WTC11 (cell line): Measurements from ENCODE around the gene KIF3B. TPM values are rescaled to one million over a fixed set of nuclear protein-coding genes. Genes with fewer than 3 reads are reported as not detected.

Experiments
- ATAC-seq: fragments of 200-7000 bp; cut with Tn5 transposase; 2 replicates; pipeline ENCODE4 v1.10.0; 2021; ENCODE audit warnings: mild to moderate bottlenecking, moderate library complexity
- CTCF ChIA-PET: fragments of 300-600 bp; sonication (Branson Sonifier 250); formaldehyde crosslinking; loops from one replicate; lab custom pipeline; 2021; ENCODE audit warnings: antibody characterized with exemption; lab: Charles Lee
- POLR2A ChIA-PET: fragments of 350-600 bp; sonication (Branson Sonifier 250); formaldehyde crosslinking; loops from one replicate; lab custom pipeline; 2021; ENCODE audit warnings: antibody characterized with exemption; lab: Charles Lee
- DNase-seq: peaks from one replicate; pipeline ENCODE4 v3.0.0; 2021; ENCODE audit warnings: low spot score
- H3K27ac Mint-ChIP-seq: 2 replicates; pipeline ENCODE4 v1.8.0; 2021; ENCODE audit warnings: mixed read lengths
- H3K27me3 Mint-ChIP-seq: 2 replicates; pipeline ENCODE4 v1.8.0; 2021; ENCODE audit warnings: low read depth, mild to moderate bottlenecking, moderate library complexity, mixed read lengths
- H3K36me3 Mint-ChIP-seq: 2 replicates; pipeline ENCODE4 v1.8.0; 2021; ENCODE audit warnings: mixed read lengths
- H3K4me1 Mint-ChIP-seq: 2 replicates; pipeline ENCODE4 v1.8.0; 2022; ENCODE audit warnings: mixed read lengths
- H3K4me3 Mint-ChIP-seq: 2 replicates; pipeline ENCODE4 v1.8.0; 2021; ENCODE audit warnings: mild to moderate bottlenecking, moderate library complexity, mixed read lengths
- H3K9me3 Mint-ChIP-seq: 2 replicates; pipeline ENCODE4 v1.8.0; 2021; ENCODE audit warnings: mixed read lengths
- EMX1 ChIP-seq: fragments of 250-450 bp; sonication (Bioruptor Pico); IDR thresholded peaks from 2 replicates; pipeline ENCODE4 v1.8.0; 2021; ENCODE audit warnings: mild to moderate bottlenecking
- ESRRA ChIP-seq: sonication (generic); formaldehyde crosslinking; IDR thresholded peaks from 2 replicates; pipeline ENCODE4 v1.8.1; 2022; ENCODE audit warnings: mild to moderate bottlenecking, missing genetic modification reagents, borderline replicate concordance
- GRHL2 ChIP-seq: fragments of 250-450 bp; sonication (Bioruptor Pico); IDR thresholded peaks from 2 replicates; pipeline ENCODE4 v1.8.0; 2022; ENCODE audit warnings: mild to moderate bottlenecking, moderate library complexity; ENCODE audit not compliant: insufficient replicate concordance, severe bottlenecking
- GTF2I ChIP-seq: fragments of 250-450 bp; sonication (Bioruptor Pico); conservative IDR thresholded peaks from 2 replicates; pipeline ENCODE4 v1.4.0; 2021; ENCODE audit warnings: mild to moderate bottlenecking
- HMGA2 ChIP-seq: fragments of 250-450 bp; sonication (Bioruptor Pico); IDR thresholded peaks from 2 replicates; pipeline ENCODE4 v1.4.0; 2021; ENCODE audit warnings: mild to moderate bottlenecking, moderate library complexity
- NR1H2 ChIP-seq: sonication (generic); formaldehyde crosslinking; IDR thresholded peaks from 2 replicates; pipeline ENCODE4 v1.9.0; 2021; ENCODE audit warnings: mild to moderate bottlenecking, moderate library complexity, missing genetic modification reagents
- NR3C1 ChIP-seq: sonication (generic); formaldehyde crosslinking; conservative IDR thresholded peaks from 2 replicates; pipeline ENCODE4 v1.8.1; 2023; ENCODE audit warnings: low read depth, mild to moderate bottlenecking, missing genetic modification reagents
- TEAD1 ChIP-seq: sonication (generic); formaldehyde crosslinking; IDR thresholded peaks from 2 replicates; pipeline ENCODE4 v1.8.0; 2022; ENCODE audit warnings: mild to moderate bottlenecking, missing genetic modification reagents
- TP53 ChIP-seq: sonication (generic); formaldehyde crosslinking; IDR thresholded peaks from 2 replicates; pipeline ENCODE4 v1.8.1; 2023; ENCODE audit warnings: mild to moderate bottlenecking, missing genetic modification reagents
- ZBTB21 ChIP-seq: sonication (generic); formaldehyde crosslinking; IDR thresholded peaks from 2 replicates; pipeline ENCODE4 v1.8.1; 2023; ENCODE audit warnings: mild to moderate bottlenecking, missing genetic modification reagents, borderline replicate concordance
- ZNF138 ChIP-seq: sonication (generic); formaldehyde crosslinking; conservative IDR thresholded peaks from 2 replicates; pipeline ENCODE4 v1.8.1; 2022; ENCODE audit warnings: mild to moderate bottlenecking, moderate library complexity, missing genetic modification reagents
- ZNF232 ChIP-seq: sonication (generic); formaldehyde crosslinking; IDR thresholded peaks from 2 replicates; pipeline ENCODE4 v1.8.0; 2022; ENCODE audit warnings: mild to moderate bottlenecking, missing genetic modification reagents
- ZNF263 ChIP-seq: sonication (generic); formaldehyde crosslinking; IDR thresholded peaks from 2 replicates; pipeline ENCODE4 v1.8.1; 2022; ENCODE audit warnings: low read depth, mild to moderate bottlenecking, moderate library complexity, missing genetic modification reagents
- ZNF396 ChIP-seq: fragments of 250-450 bp; sonication (Bioruptor Pico); IDR thresholded peaks from 2 replicates; pipeline ENCODE4 v1.8.0; 2021; ENCODE audit warnings: mild to moderate bottlenecking, moderate library complexity, borderline replicate concordance
- ZNF416 ChIP-seq: fragments of 250-450 bp; sonication (Bioruptor Pico); IDR thresholded peaks from 2 replicates; pipeline ENCODE4 v1.9.0; 2021; ENCODE audit warnings: mild to moderate bottlenecking, inconsistent platforms
- total RNA-seq: library from RNA; stranded (reverse); gene quantifications from 3 replicates; pipeline ENCODE4 v1.2.3, GENCODE V29; 2021
- TF ChIP-seq, protein P1 (sequence below): sonication (generic); formaldehyde crosslinking; IDR thresholded peaks from 2 replicates; pipeline ENCODE4 v1.8.1; 2023; ENCODE audit warnings: mild to moderate bottlenecking, missing genetic modification reagents, borderline replicate concordance
- TF ChIP-seq, protein P2 (sequence below): sonication (generic); formaldehyde crosslinking; IDR thresholded peaks from 2 replicates; pipeline ENCODE4 v1.8.1; 2023; ENCODE audit warnings: mild to moderate bottlenecking, moderate library complexity, missing genetic modification reagents
- TF ChIP-seq, protein P3 (sequence below): sonication (generic); formaldehyde crosslinking; IDR thresholded peaks from 2 replicates; pipeline ENCODE4 v1.8.0; 2022; ENCODE audit warnings: mild to moderate bottlenecking, missing genetic modification reagents
- TF ChIP-seq, protein P4 (sequence below): fragments of 250-450 bp; sonication (Bioruptor Pico); IDR thresholded peaks from 2 replicates; pipeline ENCODE4 v1.9.0; 2021; ENCODE audit warnings: mild to moderate bottlenecking
- TF ChIP-seq, protein P5 (sequence below): fragments of 250-450 bp; sonication (Bioruptor Pico); IDR thresholded peaks from 2 replicates; pipeline ENCODE4 v1.8.0; 2021; ENCODE audit warnings: mild to moderate bottlenecking

Gene KIF3B
- total RNA-seq, 1 experiment from 2014 or later: 21.5 TPM

DNA sequence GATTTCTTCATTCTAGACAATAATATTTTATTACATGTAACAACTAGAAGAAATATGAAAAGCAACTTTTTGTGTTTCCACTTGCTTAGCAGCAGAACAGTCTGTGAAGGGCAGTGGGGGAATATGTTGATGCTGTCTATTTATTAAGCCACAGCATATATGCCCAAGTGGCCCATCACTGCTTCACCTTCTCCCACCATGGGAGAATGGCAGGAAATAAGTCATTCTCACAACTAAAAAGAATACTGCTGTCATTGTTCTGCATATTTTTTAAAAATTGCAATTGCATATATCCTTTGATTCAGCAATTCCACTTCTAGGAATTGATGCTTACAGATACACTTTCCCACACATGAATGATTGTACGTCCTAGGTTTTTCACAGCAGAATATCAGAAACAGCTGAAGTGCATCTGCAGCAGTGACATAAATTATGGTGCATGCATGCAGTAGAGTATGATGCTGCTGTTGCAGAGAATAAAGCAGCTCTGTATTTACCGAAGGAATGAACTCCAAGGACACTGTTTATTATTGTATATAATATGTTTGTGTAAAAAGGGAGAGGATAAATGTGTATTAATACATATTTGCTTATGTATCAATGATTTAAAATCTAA is 26.8 kb downstream of the KIF3B start:
- no peaks in the 10 kb centered on the region for H3K27me3 Mint-ChIP-seq
- no peak for ATAC-seq
- H3K4me1 Mint-ChIP-seq: peaks cover 4% of the 10 kb centered on the region; the same call in 1 of the 2 replicates
- H3K27ac Mint-ChIP-seq: no peak overlapping the region
- no peaks in the 10 kb centered on the region for H3K36me3 Mint-ChIP-seq
- H3K4me3 Mint-ChIP-seq: no peak overlapping the region
- POLR2A ChIA-PET: no interaction called here
- TF ChIP-seq, protein P1, sequence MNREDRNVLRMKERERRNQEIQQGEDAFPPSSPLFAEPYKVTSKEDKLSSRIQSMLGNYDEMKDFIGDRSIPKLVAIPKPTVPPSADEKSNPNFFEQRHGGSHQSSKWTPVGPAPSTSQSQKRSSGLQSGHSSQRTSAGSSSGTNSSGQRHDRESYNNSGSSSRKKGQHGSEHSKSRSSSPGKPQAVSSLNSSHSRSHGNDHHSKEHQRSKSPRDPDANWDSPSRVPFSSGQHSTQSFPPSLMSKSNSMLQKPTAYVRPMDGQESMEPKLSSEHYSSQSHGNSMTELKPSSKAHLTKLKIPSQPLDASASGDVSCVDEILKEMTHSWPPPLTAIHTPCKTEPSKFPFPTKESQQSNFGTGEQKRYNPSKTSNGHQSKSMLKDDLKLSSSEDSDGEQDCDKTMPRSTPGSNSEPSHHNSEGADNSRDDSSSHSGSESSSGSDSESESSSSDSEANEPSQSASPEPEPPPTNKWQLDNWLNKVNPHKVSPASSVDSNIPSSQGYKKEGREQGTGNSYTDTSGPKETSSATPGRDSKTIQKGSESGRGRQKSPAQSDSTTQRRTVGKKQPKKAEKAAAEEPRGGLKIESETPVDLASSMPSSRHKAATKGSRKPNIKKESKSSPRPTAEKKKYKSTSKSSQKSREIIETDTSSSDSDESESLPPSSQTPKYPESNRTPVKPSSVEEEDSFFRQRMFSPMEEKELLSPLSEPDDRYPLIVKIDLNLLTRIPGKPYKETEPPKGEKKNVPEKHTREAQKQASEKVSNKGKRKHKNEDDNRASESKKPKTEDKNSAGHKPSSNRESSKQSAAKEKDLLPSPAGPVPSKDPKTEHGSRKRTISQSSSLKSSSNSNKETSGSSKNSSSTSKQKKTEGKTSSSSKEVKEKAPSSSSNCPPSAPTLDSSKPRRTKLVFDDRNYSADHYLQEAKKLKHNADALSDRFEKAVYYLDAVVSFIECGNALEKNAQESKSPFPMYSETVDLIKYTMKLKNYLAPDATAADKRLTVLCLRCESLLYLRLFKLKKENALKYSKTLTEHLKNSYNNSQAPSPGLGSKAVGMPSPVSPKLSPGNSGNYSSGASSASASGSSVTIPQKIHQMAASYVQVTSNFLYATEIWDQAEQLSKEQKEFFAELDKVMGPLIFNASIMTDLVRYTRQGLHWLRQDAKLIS: no peak
- TF ChIP-seq GRHL2 (CRISPR knock-in tag) (no peak), ZNF232 (no peak), GTF2I (CRISPR knock-in tag) (no peak), ZNF138 (CRISPR knock-in tag) (no peak), HMGA2 (CRISPR knock-in tag) (no peak), TP53 (CRISPR knock-in tag) (no peak), NR1H2 (no peak), ZNF263 (CRISPR knock-in tag) (no peak), ESRRA (CRISPR knock-in tag) (no peak)
- TF ChIP-seq, protein P2, sequence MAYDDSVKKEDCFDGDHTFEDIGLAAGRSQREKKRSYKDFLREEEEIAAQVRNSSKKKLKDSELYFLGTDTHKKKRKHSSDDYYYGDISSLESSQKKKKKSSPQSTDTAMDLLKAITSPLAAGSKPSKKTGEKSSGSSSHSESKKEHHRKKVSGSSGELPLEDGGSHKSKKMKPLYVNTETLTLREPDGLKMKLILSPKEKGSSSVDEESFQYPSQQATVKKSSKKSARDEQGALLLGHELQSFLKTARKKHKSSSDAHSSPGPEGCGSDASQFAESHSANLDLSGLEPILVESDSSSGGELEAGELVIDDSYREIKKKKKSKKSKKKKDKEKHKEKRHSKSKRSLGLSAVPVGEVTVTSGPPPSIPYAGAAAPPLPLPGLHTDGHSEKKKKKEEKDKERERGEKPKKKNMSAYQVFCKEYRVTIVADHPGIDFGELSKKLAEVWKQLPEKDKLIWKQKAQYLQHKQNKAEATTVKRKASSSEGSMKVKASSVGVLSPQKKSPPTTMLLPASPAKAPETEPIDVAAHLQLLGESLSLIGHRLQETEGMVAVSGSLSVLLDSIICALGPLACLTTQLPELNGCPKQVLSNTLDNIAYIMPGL (CRISPR knock-in tag): no peak
- TF ChIP-seq, protein P3, sequence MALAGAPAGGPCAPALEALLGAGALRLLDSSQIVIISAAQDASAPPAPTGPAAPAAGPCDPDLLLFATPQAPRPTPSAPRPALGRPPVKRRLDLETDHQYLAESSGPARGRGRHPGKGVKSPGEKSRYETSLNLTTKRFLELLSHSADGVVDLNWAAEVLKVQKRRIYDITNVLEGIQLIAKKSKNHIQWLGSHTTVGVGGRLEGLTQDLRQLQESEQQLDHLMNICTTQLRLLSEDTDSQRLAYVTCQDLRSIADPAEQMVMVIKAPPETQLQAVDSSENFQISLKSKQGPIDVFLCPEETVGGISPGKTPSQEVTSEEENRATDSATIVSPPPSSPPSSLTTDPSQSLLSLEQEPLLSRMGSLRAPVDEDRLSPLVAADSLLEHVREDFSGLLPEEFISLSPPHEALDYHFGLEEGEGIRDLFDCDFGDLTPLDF (CRISPR knock-in tag): no peak
- TF ChIP-seq, all 79 proteins: peak for 0
- no peak for DNase-seq
- CTCF ChIA-PET: no interaction called here
- no peaks in the 10 kb centered on the region for H3K9me3 Mint-ChIP-seq

DNA sequence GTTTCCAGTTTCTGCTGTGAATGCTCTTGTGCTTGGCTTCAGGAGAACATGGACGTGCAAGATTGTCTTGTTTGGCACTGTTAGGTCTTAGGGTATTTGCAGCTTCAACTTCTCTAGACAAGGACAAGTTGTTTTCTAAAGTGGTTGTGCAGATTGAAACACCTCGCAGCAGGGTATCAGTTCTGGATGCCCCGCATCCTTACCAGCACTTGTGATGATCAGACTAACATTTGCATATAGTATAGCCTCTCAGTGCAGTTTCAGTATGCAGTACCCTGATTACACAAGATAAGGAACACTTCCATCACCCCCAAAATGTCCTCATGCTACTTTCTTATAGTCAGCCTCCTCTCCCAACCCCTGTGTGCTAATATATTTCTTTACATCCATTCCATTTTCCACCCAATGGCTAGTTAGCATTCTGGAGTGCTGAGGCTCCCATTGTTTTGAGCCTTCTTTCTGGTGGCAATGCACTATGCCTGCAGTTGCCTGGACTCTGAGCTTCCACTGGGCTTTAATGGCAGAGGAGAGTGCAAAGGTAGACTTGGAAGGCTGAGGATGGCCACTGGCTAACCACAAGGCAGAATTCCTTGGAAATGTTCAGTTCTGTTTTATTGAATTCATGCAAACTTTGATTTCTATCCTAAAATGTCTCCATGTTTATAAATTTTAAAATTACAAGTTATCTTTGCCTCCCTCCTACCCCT is 35.4 kb downstream of the KIF3B start:
- Mint-ChIP-seq H3K9me3 (no peaks in the 10 kb centered on the region), H3K27ac (no peak overlapping the region), H3K27me3 (no peaks in the 10 kb centered on the region), H3K4me1 (no peaks in the 10 kb centered on the region), H3K36me3 (peaks cover 29% of the 10 kb centered on the region), H3K4me3 (no peak overlapping the region)
- CTCF ChIA-PET: no interaction called here
- DNase-seq: no peak
- ATAC-seq: no peak
- no peak for TF ChIP-seq NR3C1 (CRISPR knock-in tag)
- TF ChIP-seq, protein P4, sequence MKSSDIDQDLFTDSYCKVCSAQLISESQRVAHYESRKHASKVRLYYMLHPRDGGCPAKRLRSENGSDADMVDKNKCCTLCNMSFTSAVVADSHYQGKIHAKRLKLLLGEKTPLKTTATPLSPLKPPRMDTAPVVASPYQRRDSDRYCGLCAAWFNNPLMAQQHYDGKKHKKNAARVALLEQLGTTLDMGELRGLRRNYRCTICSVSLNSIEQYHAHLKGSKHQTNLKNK (CRISPR knock-in tag): no peak
- POLR2A ChIA-PET: no interaction called here

DNA sequence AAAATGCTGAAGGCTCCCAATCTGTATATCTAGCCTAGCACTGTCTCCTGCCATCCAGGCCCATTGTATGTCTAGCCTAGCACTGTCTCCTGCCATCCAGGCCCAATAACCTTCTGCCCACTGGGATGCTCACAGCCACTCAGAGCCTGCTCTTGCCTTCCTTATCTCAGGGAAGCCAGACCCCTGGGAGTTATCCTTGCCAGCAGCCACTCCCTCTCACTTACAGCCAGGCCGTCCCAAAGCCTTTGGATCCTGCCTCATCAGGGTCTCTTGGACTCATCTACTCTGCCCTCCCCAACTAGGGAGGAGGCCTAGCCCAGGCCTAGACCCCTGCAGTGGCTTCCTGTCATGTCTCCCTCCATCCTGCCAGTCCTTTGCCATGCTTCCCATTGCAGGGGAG is 37.3 kb downstream of the KIF3B start:
- H3K4me1 Mint-ChIP-seq: no peaks in the 10 kb centered on the region
- no peak overlapping the region for H3K4me3 Mint-ChIP-seq
- ChIA-PET POLR2A (no interaction called here), CTCF (no interaction called here)
- no peak for ATAC-seq
- H3K27me3 Mint-ChIP-seq: no peaks in the 10 kb centered on the region
- no peaks in the 10 kb centered on the region for H3K9me3 Mint-ChIP-seq
- DNase-seq: no peak
- no peak overlapping the region for H3K27ac Mint-ChIP-seq
- H3K36me3 Mint-ChIP-seq: peaks cover 27% of the 10 kb centered on the region
- TF ChIP-seq ZBTB21 (CRISPR knock-in tag): no peak
- no peak for TF ChIP-seq EMX1 (CRISPR knock-in tag)
- TF ChIP-seq TEAD1 (CRISPR knock-in tag): no peak
- no peak for TF ChIP-seq HMGA2 (CRISPR knock-in tag)
- TF ChIP-seq ZNF416 (CRISPR knock-in tag): no peak
- no peak for TF ChIP-seq ZNF396
- TF ChIP-seq, protein P5, sequence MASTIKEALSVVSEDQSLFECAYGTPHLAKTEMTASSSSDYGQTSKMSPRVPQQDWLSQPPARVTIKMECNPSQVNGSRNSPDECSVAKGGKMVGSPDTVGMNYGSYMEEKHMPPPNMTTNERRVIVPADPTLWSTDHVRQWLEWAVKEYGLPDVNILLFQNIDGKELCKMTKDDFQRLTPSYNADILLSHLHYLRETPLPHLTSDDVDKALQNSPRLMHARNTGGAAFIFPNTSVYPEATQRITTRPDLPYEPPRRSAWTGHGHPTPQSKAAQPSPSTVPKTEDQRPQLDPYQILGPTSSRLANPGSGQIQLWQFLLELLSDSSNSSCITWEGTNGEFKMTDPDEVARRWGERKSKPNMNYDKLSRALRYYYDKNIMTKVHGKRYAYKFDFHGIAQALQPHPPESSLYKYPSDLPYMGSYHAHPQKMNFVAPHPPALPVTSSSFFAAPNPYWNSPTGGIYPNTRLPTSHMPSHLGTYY: no peak
